CD14-positive monocyte (primary cell): Measurements from ENCODE around the gene BACH2. TPM values are rescaled to one million over a fixed set of nuclear protein-coding genes. Genes with fewer than 3 reads are reported as not detected.
A peak's percentile ranks its signal among the peaks of the same experiment; 100 is the strongest.

Experiments used
- DNase-seq, 3 donors: peaks; one replicate each; pipeline ENCODE4 v3.0.0-alpha.2; 2011 to 2022
- H2AFZ ChIP-seq: 2 replicates; pipeline ENCODE4 v1.6.0; 2012; ENCODE audit warnings: mild to moderate bottlenecking, low read depth, low read length, inconsistent platforms; ENCODE audit not compliant: insufficient read depth, poor library complexity, severe bottlenecking
- H3K27ac ChIP-seq, 2 donors: 1 replicate in 1 of 2; 2 replicates in 1 of 2; pipeline ENCODE4 v1.5.1; 2012 to 2013; ENCODE audit warnings: low read length in 2 of 2, control low read depth in 1 of 2, inconsistent platforms in 1 of 2, low read depth in 1 of 2, mild to moderate bottlenecking in 1 of 2
- H3K27me3 ChIP-seq, 2 donors: one replicate each; pipeline versions ENCODE4 v1.6.0 to v1.6.1; 2011 to 2013; ENCODE audit warnings: low read length in 2 of 2; ENCODE audit not compliant: control insufficient read depth in 2 of 2, insufficient read depth in 2 of 2
- H3K36me3 ChIP-seq, 2 donors: replicated peaks in 1 of 2; 1 replicate in 1 of 2; 2 replicates in 1 of 2; pipeline versions ENCODE4 v1.5.1 to v1.6.1; 2012 to 2013; ENCODE audit warnings: low read length in 2 of 2, control low read depth in 1 of 2, inconsistent platforms in 1 of 2, mild to moderate bottlenecking in 1 of 2; ENCODE audit not compliant: insufficient read depth in 2 of 2, control insufficient read depth in 1 of 2
- H3K4me1 ChIP-seq, 2 donors: 1 replicate in 1 of 2; 2 replicates in 1 of 2; pipeline versions ENCODE4 v1.5.1 to v1.6.1; 2012 to 2013; ENCODE audit warnings: low read length in 2 of 2, control low read depth in 1 of 2, inconsistent platforms in 1 of 2, mild to moderate bottlenecking in 1 of 2, moderate library complexity in 1 of 2; ENCODE audit not compliant: insufficient read depth in 2 of 2, control insufficient read depth in 1 of 2
- H3K4me2 ChIP-seq: replicated peaks from 2 replicates; pipeline ENCODE3; 2012; ENCODE audit warnings: low read length, moderate library complexity, mild to moderate bottlenecking; ENCODE audit not compliant: poor library complexity, severe bottlenecking; ENCODE audit errors: extremely low read depth
- H3K4me3 ChIP-seq, 3 experiments: fragments of 200-600 bp in 1 of 3; sonication (generic) in 1 of 3; replicated peaks in 1 of 3; 1 replicate in 2 of 3; 2 replicates in 1 of 3; pipeline ENCODE4 v1.5.1; 2011 to 2013; ENCODE audit warnings: low read length in 3 of 3, mild to moderate bottlenecking in 3 of 3, control low read depth in 2 of 3, low read depth in 2 of 3, inconsistent platforms in 1 of 3, moderate library complexity in 1 of 3
- H3K79me2 ChIP-seq: 2 replicates; pipeline ENCODE4 v1.6.0; 2012; ENCODE audit warnings: mild to moderate bottlenecking, control low read depth, inconsistent platforms, low read length, moderate library complexity; ENCODE audit not compliant: insufficient read depth
- H3K9ac ChIP-seq: 2 replicates; pipeline ENCODE4 v1.6.0; 2017; ENCODE audit warnings: low read length, mild to moderate bottlenecking; ENCODE audit not compliant: insufficient read depth, poor library complexity, severe bottlenecking
- H3K9me3 ChIP-seq, 2 donors: replicated peaks in 1 of 2; 1 replicate in 1 of 2; 2 replicates in 1 of 2; pipeline versions ENCODE4 v1.5.1 to v1.6.1; 2012 to 2013; ENCODE audit warnings: low read length in 2 of 2, control low read depth in 1 of 2; ENCODE audit not compliant: control insufficient read depth in 1 of 2, insufficient read depth in 1 of 2
- H4K20me1 ChIP-seq: 2 replicates; pipeline ENCODE4 v1.6.0; 2012; ENCODE audit warnings: mild to moderate bottlenecking, low read length, control low read depth, moderate library complexity; ENCODE audit not compliant: insufficient read depth
- H3K27ac Mint-ChIP-seq, 7 donors: one replicate each; pipeline ENCODE4 v1.8.0; 2020; ENCODE audit warnings: mild to moderate bottlenecking in 7 of 7, mixed read lengths in 7 of 7, moderate library complexity in 6 of 7, inconsistent platforms in 2 of 7
- H3K27me3 Mint-ChIP-seq, 3 donors: one replicate each; pipeline ENCODE4 v1.8.0; 2021 to 2022; ENCODE audit warnings: low read depth in 3 of 3, mild to moderate bottlenecking in 3 of 3, mixed read lengths in 3 of 3, moderate library complexity in 3 of 3, inconsistent platforms in 1 of 3
- H3K36me3 Mint-ChIP-seq, 2 donors: one replicate each; pipeline ENCODE4 v1.8.0; 2020; ENCODE audit warnings: mixed read lengths in 2 of 2, inconsistent platforms in 1 of 2, mild to moderate bottlenecking in 1 of 2
- H3K4me1 Mint-ChIP-seq: one replicate; pipeline ENCODE4 v1.8.0; 2020; ENCODE audit warnings: mild to moderate bottlenecking, mixed read lengths
- H3K4me3 Mint-ChIP-seq, 2 donors: one replicate each; pipeline ENCODE4 v1.8.0; 2020; ENCODE audit warnings: mild to moderate bottlenecking in 2 of 2, mixed read lengths in 2 of 2, moderate library complexity in 1 of 2
- H3K9me3 Mint-ChIP-seq, 7 donors: one replicate each; pipeline ENCODE4 v1.8.0; 2020 to 2022; ENCODE audit warnings: mixed read lengths in 7 of 7, mild to moderate bottlenecking in 6 of 7, moderate library complexity in 6 of 7, inconsistent platforms in 2 of 7
- CTCF ChIP-seq: fragments of 200-600 bp; IDR thresholded peaks from one replicate; pipeline ENCODE4 v1.8.0; 2022; ENCODE audit warnings: antibody characterized with exemption, mild to moderate bottlenecking
- WGBS: methylation state at CpG from one replicate; pipeline ENCODE4 v1.1.5; 2013; ENCODE audit warnings: missing lambda C conversion rate; ENCODE audit not compliant: insufficient coverage; 5-methylcytosine and 5-hydroxymethylcytosine counted together
- intact Hi-C, 2 donors: fragments of 100-400 bp; cut with micrococcal nuclease; formaldehyde crosslinking; loops; one replicate each; pipeline versions ENCODE4 v1.15.0 to v1.15.1; 2023
- polyA plus RNA-seq, 3 donors: library from polyadenylated mRNA; depleted of rRNA in 1 of 3; unstranded in 2 of 3; stranded (reverse) in 1 of 3; fragments of 300-500 nt in 2 of 3; fragments of >200 nt in 1 of 3; fragmentation: Illumina TruSeq in 2 of 3; gene quantifications; 1 replicate in 2 of 3; 2 replicates in 1 of 3; pipeline ENCODE4 v1.2.3, GENCODE V29; 2012 to 2021

Gene BACH2
- polyA plus RNA-seq, 3 donors, result 0.04 to 0.09 (median 0.05) TPM

- H3K36me3 ChIP-seq, result no peaks in the 10 kb centered on the region
- Mint-ChIP-seq H3K36me3 (no peaks in the 10 kb centered on the region), H3K9me3 (peaks cover 0 to 6% (median 0%) of the 10 kb centered on the region in 7 donors), H3K4me1 (peaks cover 7% of the 10 kb centered on the region), H3K4me3 (no peak overlapping the region), H3K27ac (peak overlapping the region in 1 of 7 donors; percentile 70), H3K27me3 (no peaks in the 10 kb centered on the region)
- H4K20me1 ChIP-seq, result no peaks in the 10 kb centered on the region
- no peak overlapping the region for H3K27ac ChIP-seq
- TF ChIP-seq CTCF, result no peak
- H3K4me2 ChIP-seq, result no peak overlapping the region
- H3K9me3 ChIP-seq, result peaks cover 0 to 5% of the 10 kb centered on the region in 2 donors
- peaks cover 2 to 3% of the 10 kb centered on the region in 2 donors for H3K4me1 ChIP-seq
- no peaks in the 10 kb centered on the region for H3K27me3 ChIP-seq
- no peaks in the 10 kb centered on the region for H3K79me2 ChIP-seq
- no peak overlapping the region for H3K9ac ChIP-seq
- no peak overlapping the region for H2AFZ ChIP-seq
- no peak for DNase-seq
- WGBS, result 88% methylated on average over 6 of the region's 9 CpGs
- no peak overlapping the region for H3K4me3 ChIP-seq
- intact Hi-C loops, result no loop called here
These were observed 291.4 kb downstream of the BACH2 start for GRCh38 chr6:90005048-90005827.

GRCh38 chr6:90004511-90004910 lies 292.1 kb downstream of the BACH2 start:
- Mint-ChIP-seq H3K27ac (no peak overlapping the region), H3K36me3 (no peaks in the 10 kb centered on the region), H3K27me3 (no peaks in the 10 kb centered on the region), H3K9me3 (peaks cover 0 to 6% (median 0%) of the 10 kb centered on the region in 7 donors), H3K4me1 (peaks cover 7% of the 10 kb centered on the region), H3K4me3 (no peak overlapping the region)
- Histone ChIP-seq H3K4me1 (peaks cover 6 to 7% of the 10 kb centered on the region in 2 donors), H3K27ac (no peak overlapping the region), H4K20me1 (no peaks in the 10 kb centered on the region), H3K4me3 (no peak overlapping the region), H3K9me3 (peaks cover 0 to 5% of the 10 kb centered on the region in 2 donors), H3K79me2 (no peaks in the 10 kb centered on the region), H3K36me3 (no peaks in the 10 kb centered on the region), H3K9ac (no peak overlapping the region), H3K4me2 (no peak overlapping the region), H3K27me3 (no peaks in the 10 kb centered on the region), H2AFZ (no peak overlapping the region)
- intact Hi-C loops, result no loop called here
- DNase-seq, result no peak
- WGBS, result no CpG with 5 or more reads among the region's 5 CpGs
- no peak for TF ChIP-seq CTCF
